Esophagus muscularis mucosa (tissue), 4 donors: ENCODE measurements around the gene HEYL.

ENCODE experiments used
- EP300 ChIP-seq: sonication (generic); formaldehyde crosslinking; IDR thresholded peaks from one replicate; pipeline ENCODE4 v1.6.1; 2017; ENCODE audit warnings: antibody characterized with exemption
- POLR2AphosphoS5 ChIP-seq, 2 donors: sonication (generic); formaldehyde crosslinking; IDR thresholded peaks; one replicate each; pipeline ENCODE4 v1.6.1; 2017; ENCODE audit warnings: antibody characterized with exemption in 2 of 2
- TF ChIP-seq, protein P1 (sequence below), 3 experiments: fragments of 200-600 bp in 2 of 3; fragments of 450-650 bp in 1 of 3; sonication (generic) in 2 of 3; IDR thresholded peaks; one replicate each; pipeline ENCODE4 v1.5.1; 2017 to 2019; ENCODE audit warnings: antibody characterized with exemption in 3 of 3, mild to moderate bottlenecking in 2 of 3, moderate library complexity in 1 of 3

- no peak for TF ChIP-seq EP300
- TF ChIP-seq, protein P1, sequence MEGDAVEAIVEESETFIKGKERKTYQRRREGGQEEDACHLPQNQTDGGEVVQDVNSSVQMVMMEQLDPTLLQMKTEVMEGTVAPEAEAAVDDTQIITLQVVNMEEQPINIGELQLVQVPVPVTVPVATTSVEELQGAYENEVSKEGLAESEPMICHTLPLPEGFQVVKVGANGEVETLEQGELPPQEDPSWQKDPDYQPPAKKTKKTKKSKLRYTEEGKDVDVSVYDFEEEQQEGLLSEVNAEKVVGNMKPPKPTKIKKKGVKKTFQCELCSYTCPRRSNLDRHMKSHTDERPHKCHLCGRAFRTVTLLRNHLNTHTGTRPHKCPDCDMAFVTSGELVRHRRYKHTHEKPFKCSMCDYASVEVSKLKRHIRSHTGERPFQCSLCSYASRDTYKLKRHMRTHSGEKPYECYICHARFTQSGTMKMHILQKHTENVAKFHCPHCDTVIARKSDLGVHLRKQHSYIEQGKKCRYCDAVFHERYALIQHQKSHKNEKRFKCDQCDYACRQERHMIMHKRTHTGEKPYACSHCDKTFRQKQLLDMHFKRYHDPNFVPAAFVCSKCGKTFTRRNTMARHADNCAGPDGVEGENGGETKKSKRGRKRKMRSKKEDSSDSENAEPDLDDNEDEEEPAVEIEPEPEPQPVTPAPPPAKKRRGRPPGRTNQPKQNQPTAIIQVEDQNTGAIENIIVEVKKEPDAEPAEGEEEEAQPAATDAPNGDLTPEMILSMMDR (IDR thresholded peaks at IDR 0.05): no peak
- no peak for TF ChIP-seq POLR2AphosphoS5 (IDR thresholded peaks at IDR 0.05)
These were observed 12.8 kb downstream of the HEYL start for GRCh38 chr1:39626646-39627045.
